ENCODE data around the gene ZNF699.

GRCh38 chr19:9348671-9349070, 39.0 kb upstream of the ZNF699 start:
- TF ChIP-seq CTCF (IDR thresholded peaks at IDR 0.05) (no peak), EZH2 (IDR thresholded peaks at IDR 0.05; ENCODE audit: borderline replicate concordance, insufficient read depth, low read depth, low read length, poor library complexity, severe bottlenecking) (no peak)
